ENCODE data around the gene BCAP31. TPM values are rescaled to one million over a fixed set of nuclear protein-coding genes. Genes with fewer than 3 reads are reported as not detected.
"Not testable (repeated sequence)": the region's sequence is repeated elsewhere in the genome, so short reads cannot be mapped to it uniquely, and the experiment has no call there.

Gene BCAP31
- total and polyA plus RNA-seq, 2 of the 13 experiments (the other 11 are each of a cell fraction or from before 2014, with no cell fraction given), result 139 to 178 TPM

DNA sequence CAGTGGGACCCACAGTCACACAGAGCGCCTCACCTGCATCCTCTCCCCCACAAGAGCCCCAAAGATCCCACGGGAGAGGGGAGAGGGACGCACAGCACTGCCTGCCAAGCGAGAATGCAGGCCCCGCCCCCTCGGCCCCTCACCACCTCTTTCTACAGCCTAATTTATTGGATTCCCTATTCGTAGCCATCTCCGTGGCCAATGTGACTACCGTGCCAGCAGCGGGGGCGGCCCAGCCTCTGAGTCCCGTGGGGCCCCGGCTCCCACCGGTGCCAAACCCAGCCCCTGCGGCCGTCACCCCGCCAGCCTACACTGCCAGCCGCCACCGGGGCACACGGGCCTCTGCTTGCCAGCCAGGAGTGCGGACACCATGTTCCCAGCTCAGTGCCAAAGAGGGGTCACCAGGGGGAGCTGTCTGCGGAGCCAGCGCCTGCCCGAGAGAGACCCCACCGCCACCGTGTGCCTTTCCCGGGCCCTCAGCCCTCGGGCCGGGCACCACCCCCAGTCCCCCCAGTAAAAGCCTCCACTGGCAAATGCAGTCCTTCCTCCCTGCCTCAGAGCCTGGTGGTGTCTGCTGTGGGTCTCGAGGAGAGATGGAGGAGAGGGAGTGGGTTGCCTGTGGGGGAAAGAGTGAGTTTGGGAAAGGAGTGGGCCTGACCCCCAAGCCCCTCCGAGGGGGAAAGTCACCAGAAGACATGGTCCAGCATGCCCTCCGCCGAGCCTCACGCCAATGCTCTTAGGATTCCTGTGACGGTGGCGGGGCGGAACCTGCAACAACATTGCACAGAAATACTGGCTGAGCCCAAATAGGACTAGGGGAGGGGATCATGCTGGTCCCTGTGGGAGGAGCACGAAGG is 20.3 kb upstream of the BCAP31 start (continued):
- TF ChIP-seq, protein P1, sequence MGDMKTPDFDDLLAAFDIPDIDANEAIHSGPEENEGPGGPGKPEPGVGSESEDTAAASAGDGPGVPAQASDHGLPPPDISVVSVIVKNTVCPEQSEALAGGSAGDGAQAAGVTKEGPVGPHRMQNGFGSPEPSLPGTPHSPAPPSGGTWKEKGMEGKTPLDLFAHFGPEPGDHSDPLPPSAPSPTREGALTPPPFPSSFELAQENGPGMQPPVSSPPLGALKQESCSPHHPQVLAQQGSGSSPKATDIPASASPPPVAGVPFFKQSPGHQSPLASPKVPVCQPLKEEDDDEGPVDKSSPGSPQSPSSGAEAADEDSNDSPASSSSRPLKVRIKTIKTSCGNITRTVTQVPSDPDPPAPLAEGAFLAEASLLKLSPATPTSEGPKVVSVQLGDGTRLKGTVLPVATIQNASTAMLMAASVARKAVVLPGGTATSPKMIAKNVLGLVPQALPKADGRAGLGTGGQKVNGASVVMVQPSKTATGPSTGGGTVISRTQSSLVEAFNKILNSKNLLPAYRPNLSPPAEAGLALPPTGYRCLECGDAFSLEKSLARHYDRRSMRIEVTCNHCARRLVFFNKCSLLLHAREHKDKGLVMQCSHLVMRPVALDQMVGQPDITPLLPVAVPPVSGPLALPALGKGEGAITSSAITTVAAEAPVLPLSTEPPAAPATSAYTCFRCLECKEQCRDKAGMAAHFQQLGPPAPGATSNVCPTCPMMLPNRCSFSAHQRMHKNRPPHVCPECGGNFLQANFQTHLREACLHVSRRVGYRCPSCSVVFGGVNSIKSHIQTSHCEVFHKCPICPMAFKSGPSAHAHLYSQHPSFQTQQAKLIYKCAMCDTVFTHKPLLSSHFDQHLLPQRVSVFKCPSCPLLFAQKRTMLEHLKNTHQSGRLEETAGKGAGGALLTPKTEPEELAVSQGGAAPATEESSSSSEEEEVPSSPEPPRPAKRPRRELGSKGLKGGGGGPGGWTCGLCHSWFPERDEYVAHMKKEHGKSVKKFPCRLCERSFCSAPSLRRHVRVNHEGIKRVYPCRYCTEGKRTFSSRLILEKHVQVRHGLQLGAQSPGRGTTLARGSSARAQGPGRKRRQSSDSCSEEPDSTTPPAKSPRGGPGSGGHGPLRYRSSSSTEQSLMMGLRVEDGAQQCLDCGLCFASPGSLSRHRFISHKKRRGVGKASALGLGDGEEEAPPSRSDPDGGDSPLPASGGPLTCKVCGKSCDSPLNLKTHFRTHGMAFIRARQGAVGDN (CRISPR knock-in tag; IDR thresholded peaks at IDR 0.05), result peak; percentile 51; the same call in 1 of the 2 replicates
- TF ChIP-seq ZSCAN25 (CRISPR knock-in tag; IDR thresholded peaks at IDR 0.05), result 0 out of 2 replicates have a peak, but pooled peaks have one; percentile 14

DNA sequence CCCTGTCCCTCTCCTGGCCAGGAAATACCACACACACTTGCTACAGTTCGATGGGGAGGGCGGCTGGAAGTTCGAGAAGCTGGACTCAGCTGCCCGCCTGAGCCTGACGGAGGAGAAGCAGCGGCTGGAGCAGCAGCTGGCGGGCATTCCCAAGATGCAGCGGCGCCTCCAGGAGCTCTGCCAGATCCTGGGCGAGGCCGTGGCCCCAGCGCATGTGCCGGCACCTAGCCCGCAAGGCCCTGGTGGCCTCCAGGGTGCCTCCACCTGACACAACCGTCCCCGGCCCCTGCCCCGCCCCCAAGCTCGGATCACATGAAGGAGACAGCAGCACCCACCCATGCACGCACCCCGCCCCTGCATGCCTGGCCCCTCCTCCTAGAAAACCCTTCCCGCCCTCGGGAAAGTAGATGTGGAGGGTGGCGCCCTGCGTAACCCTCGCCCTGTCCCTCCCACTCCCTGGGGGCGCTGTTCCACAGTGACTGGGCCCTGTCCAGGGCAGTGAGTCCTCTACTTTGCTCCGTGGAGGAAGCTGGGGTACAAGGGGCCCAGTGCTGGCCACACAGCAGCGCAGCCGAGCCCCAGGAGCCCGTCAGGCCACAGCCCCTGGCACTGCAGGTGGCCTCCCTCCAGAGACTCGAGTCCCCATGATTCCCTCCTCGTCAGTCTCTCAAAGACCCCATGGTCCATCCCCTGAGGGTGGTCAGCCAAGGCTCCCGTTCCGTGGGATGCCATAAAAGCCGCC is 19.5 kb upstream of the BCAP31 start:
- H3K4me3 ChIP-seq (replicated peaks in 1 of 3; ENCODE audit: insufficient read depth in 1 of 3, low read depth in 2 of 3, low read length in 3 of 3); intact Hi-C loops (cut with micrococcal nuclease; ENCODE audit: unreplicated experiment); H3K27ac ChIP-seq (ENCODE audit: extremely low read length, insufficient read depth, low read length); FAIRE-seq; H3K36me3 ChIP-seq (replicated peaks in 1 of 2; ENCODE audit: control insufficient read depth in 1 of 2, insufficient read depth in 2 of 2, low read length in 2 of 2); BruUV-seq (replicated peaks); H3K9me3 ChIP-seq (ENCODE audit: low read length); ATAC-seq; POLR2A ChIA-PET; H4K20me1 ChIP-seq (ENCODE audit: insufficient read depth, low read length); H3K79me2 ChIP-seq (ENCODE audit: insufficient read depth, low read length); H2AFZ ChIP-seq (ENCODE audit: low read length); H3K9ac ChIP-seq (ENCODE audit: insufficient read depth, low read depth, low read length); H3K27me3 ChIP-seq (ENCODE audit: control insufficient read depth in 1 of 2, insufficient read depth in 2 of 2, low read length in 2 of 2); in situ Hi-C loops (cut with HindIII; ENCODE audit: extremely low pct_ligation_motif_present, low pct_unique_long_range_greater_than_20kb); H3K4me1 ChIP-seq (ENCODE audit: insufficient read depth, low read length); H3K4me2 ChIP-seq (ENCODE audit: low read depth, low read length); DNase-seq (ENCODE audit: low spot score); CTCF ChIA-PET (ENCODE audit: low intra/inter-chr PET ratio, low total read pairs): not testable (repeated sequence)
- WGBS (ENCODE audit: low lambda C conversion rate), result no CpG with 5 or more reads among the region's 35 CpGs

DNA sequence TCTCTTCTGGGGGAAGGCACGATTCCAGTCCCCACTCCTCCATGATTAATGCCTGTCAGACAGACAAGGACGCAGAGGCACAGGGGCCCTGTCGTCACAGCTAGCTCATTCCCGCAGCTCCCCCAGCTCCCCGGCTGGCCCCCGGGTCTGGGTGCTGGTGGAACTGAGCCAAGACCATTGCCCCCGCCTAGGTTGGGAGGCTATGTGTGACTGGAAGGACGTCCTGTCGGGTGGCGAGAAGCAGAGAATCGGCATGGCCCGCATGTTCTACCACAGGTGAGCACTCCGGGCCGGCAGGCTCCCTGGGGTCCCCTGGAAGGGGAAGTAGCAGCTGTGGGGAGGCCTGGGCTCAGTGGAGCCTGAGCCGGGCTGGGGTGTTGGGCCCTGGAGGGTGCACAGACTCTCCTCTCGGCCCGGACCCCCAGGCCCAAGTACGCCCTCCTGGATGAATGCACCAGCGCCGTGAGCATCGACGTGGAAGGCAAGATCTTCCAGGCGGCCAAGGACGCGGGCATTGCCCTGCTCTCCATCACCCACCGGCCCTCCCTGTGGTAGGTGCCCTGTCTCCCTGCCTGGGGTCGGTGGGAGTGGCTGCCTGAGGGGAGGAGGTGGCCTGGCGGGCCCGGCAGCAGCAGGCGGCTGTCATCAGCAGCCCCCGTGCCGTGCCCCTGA is 18.7 kb upstream of the BCAP31 start:
- H3K36me3 ChIP-seq (replicated peaks in 1 of 2; ENCODE audit: control insufficient read depth in 1 of 2, insufficient read depth in 2 of 2, low read length in 2 of 2); H3K9me3 ChIP-seq (ENCODE audit: low read length); in situ Hi-C loops (cut with HindIII; ENCODE audit: extremely low pct_ligation_motif_present, low pct_unique_long_range_greater_than_20kb); H3K27me3 ChIP-seq (ENCODE audit: control insufficient read depth in 1 of 2, insufficient read depth in 2 of 2, low read length in 2 of 2); ATAC-seq; CTCF ChIA-PET (ENCODE audit: low intra/inter-chr PET ratio, low total read pairs); H3K9ac ChIP-seq (ENCODE audit: insufficient read depth, low read depth, low read length); intact Hi-C loops (cut with micrococcal nuclease; ENCODE audit: unreplicated experiment); H4K20me1 ChIP-seq (ENCODE audit: insufficient read depth, low read length); H3K4me3 ChIP-seq (replicated peaks in 1 of 3; ENCODE audit: insufficient read depth in 1 of 3, low read depth in 2 of 3, low read length in 3 of 3); H2AFZ ChIP-seq (ENCODE audit: low read length); H3K27ac ChIP-seq (ENCODE audit: extremely low read length, insufficient read depth, low read length); H3K79me2 ChIP-seq (ENCODE audit: insufficient read depth, low read length); H3K4me1 ChIP-seq (ENCODE audit: insufficient read depth, low read length); BruUV-seq (replicated peaks); H3K4me2 ChIP-seq (ENCODE audit: low read depth, low read length); POLR2A ChIA-PET; FAIRE-seq; DNase-seq (ENCODE audit: low spot score): not testable (repeated sequence)
- WGBS (ENCODE audit: low lambda C conversion rate), result 94% methylated on average over 9 of the region's 32 CpGs

DNA sequence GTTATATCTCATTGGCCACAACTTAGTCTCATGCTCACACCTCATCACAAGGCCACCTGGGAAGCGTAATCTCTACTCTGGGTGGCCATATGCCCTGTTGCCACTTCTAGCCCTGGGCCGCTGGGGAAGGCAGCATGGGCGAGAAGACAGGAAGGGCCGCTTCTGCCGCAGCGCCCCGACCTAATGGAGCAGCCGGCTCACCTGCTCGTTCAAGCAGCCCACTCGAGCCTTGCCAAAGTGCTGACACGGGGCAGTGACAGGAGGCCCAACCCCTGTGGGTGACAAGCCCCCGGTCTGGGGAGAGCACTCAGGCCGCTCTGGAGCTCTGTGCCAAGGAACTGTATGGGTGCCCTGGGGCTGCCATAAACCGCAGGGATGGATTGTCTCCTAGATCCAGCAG is 17.9 kb upstream of the BCAP31 start:
- H2AFZ ChIP-seq (ENCODE audit: low read length); H3K36me3 ChIP-seq (replicated peaks in 1 of 2; ENCODE audit: control insufficient read depth in 1 of 2, insufficient read depth in 2 of 2, low read length in 2 of 2); BruUV-seq (replicated peaks); H3K79me2 ChIP-seq (ENCODE audit: insufficient read depth, low read length); FAIRE-seq; H3K9ac ChIP-seq (ENCODE audit: insufficient read depth, low read depth, low read length); ATAC-seq; H3K27ac ChIP-seq (ENCODE audit: extremely low read length, insufficient read depth, low read length); H3K4me1 ChIP-seq (ENCODE audit: insufficient read depth, low read length); H3K4me3 ChIP-seq (replicated peaks in 1 of 3; ENCODE audit: insufficient read depth in 1 of 3, low read depth in 2 of 3, low read length in 3 of 3); H3K4me2 ChIP-seq (ENCODE audit: low read depth, low read length); DNase-seq (ENCODE audit: low spot score); CTCF ChIA-PET (ENCODE audit: low intra/inter-chr PET ratio, low total read pairs); H3K9me3 ChIP-seq (ENCODE audit: low read length); POLR2A ChIA-PET; in situ Hi-C loops (cut with HindIII; ENCODE audit: extremely low pct_ligation_motif_present, low pct_unique_long_range_greater_than_20kb); H3K27me3 ChIP-seq (ENCODE audit: control insufficient read depth in 1 of 2, insufficient read depth in 2 of 2, low read length in 2 of 2); intact Hi-C loops (cut with micrococcal nuclease; ENCODE audit: unreplicated experiment); H4K20me1 ChIP-seq (ENCODE audit: insufficient read depth, low read length): not testable (repeated sequence)
- WGBS (ENCODE audit: low lambda C conversion rate), result no CpG with 5 or more reads among the region's 14 CpGs

Measured in HepG2 (cell line).